ENCODE measurements around the gene MMEL1. TPM values are rescaled to one million over a fixed set of nuclear protein-coding genes. Genes with fewer than 3 reads are reported as not detected.

Gene MMEL1
- total and polyA plus RNA-seq, 2 donors = 2.6 to 4.2 TPM

Other genes with a start within 250 kb of the MMEL1 start
- gene MORN1, start 241.5 kb downstream of the MMEL1 start, total RNA-seq = 11.1 TPM
- 4.7 TPM for gene MORN1, start 241.5 kb downstream of the MMEL1 start, polyA plus RNA-seq
- 48.1 TPM for gene RER1, start 241.2 kb downstream of the MMEL1 start, total RNA-seq
- gene RER1, start 241.2 kb downstream of the MMEL1 start, polyA plus RNA-seq = 79.0 TPM
- gene PEX10, start 220.5 kb downstream of the MMEL1 start, total RNA-seq = 13.9 TPM
- gene PEX10, start 220.5 kb downstream of the MMEL1 start, polyA plus RNA-seq = 22.9 TPM
- gene PLCH2, start 156.7 kb downstream of the MMEL1 start, total RNA-seq = 7.0 TPM
- gene PLCH2, start 156.7 kb downstream of the MMEL1 start, polyA plus RNA-seq = 13.4 TPM
- gene PANK4, start 106.4 kb downstream of the MMEL1 start, total RNA-seq = 19.2 TPM
- gene PANK4, start 106.4 kb downstream of the MMEL1 start, polyA plus RNA-seq = 28.6 TPM
- gene HES5, start 102.8 kb downstream of the MMEL1 start, total RNA-seq = 2.5 TPM
- gene HES5, start 102.8 kb downstream of the MMEL1 start, polyA plus RNA-seq = 0.42 TPM
- gene TNFRSF14, start 76.6 kb downstream of the MMEL1 start, total RNA-seq = 19.2 TPM
- gene TNFRSF14, start 76.6 kb downstream of the MMEL1 start, polyA plus RNA-seq = 75.5 TPM
- gene PRXL2B, start 46.2 kb downstream of the MMEL1 start, total RNA-seq = 8.9 TPM
- 25.0 TPM for gene PRXL2B, start 46.2 kb downstream of the MMEL1 start, polyA plus RNA-seq
- 0.32 TPM for gene TTC34, start 168.7 kb upstream of the MMEL1 start, total RNA-seq
- gene TTC34, start 168.7 kb upstream of the MMEL1 start, polyA plus RNA-seq = 0.16 TPM